OCI-LY1 (cell line): ENCODE measurements around the gene CRKL.

ENCODE experiments used
- EZH2 ChIP-seq: fragments of 200-600 bp; sonication (generic), shearing (Covaris generic); IDR thresholded peaks from 2 replicates; pipeline ENCODE4 v1.8.0; 2017; ENCODE audit warnings: borderline replicate concordance, mixed run types, mild to moderate bottlenecking, antibody characterized with exemption, low read length, moderate library complexity, mixed read lengths
- TF ChIP-seq, protein P1 (sequence below): fragments of 200-600 bp; sonication (generic), shearing (Covaris generic); IDR thresholded peaks from 2 replicates; pipeline ENCODE4 v1.5.1; 2017; ENCODE audit warnings: mild to moderate bottlenecking, antibody characterized with exemption, low read length, moderate library complexity, mixed read lengths

DNA sequence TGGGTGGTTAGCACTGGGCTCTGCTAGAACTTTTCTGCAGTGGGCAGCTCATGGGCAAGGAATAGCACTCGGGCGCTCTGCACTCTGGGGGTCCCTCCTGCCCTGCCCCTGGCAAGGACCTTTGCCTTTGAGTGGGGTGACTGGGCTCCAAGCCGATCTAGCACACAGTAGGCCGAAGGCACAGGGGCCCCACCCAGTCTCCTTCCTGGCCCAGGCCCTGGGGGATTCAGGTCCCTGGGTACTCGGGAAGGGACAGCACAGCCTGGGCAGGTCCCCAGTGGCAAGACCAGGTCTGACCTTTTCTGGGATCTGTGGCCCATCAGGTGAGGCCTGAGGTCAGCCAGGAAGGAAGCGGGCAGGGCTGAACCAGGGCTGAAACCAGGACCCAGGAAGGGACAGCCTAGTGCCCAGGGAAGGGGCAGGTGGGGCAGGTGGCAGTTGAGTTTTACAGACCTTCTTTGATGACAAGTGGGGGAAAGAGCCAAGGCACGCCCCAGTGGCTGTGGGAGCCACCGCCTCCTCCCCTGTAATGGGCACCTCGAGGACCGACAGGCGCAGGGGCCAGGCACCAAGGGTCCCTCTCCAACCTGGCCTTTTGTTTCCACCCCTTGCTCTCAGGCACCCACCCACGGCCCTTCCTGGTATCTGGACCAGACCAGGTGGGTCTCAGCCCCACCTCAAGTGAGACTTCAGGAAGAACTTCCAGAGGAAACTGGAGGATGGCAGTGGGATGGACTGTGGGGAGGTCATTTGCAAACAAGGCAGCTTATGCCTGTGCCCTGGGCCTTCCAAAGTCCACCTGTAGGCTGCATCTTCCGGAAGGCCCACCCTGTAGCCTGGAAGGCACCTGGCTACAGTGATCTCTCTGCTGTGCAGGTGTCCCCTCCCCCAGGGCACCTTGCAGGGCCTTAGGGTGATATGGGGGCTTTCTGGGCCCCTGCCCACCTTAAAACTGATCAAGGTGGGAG is 49.0 kb downstream of the CRKL start:
- TF ChIP-seq, protein P1, sequence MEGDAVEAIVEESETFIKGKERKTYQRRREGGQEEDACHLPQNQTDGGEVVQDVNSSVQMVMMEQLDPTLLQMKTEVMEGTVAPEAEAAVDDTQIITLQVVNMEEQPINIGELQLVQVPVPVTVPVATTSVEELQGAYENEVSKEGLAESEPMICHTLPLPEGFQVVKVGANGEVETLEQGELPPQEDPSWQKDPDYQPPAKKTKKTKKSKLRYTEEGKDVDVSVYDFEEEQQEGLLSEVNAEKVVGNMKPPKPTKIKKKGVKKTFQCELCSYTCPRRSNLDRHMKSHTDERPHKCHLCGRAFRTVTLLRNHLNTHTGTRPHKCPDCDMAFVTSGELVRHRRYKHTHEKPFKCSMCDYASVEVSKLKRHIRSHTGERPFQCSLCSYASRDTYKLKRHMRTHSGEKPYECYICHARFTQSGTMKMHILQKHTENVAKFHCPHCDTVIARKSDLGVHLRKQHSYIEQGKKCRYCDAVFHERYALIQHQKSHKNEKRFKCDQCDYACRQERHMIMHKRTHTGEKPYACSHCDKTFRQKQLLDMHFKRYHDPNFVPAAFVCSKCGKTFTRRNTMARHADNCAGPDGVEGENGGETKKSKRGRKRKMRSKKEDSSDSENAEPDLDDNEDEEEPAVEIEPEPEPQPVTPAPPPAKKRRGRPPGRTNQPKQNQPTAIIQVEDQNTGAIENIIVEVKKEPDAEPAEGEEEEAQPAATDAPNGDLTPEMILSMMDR: no peak
- no peak for TF ChIP-seq EZH2
